GM12878 (cell line): ENCODE data around the gene BIN1. TPM values are rescaled to one million over a fixed set of nuclear protein-coding genes. Genes with fewer than 3 reads are reported as not detected.

Experiments
- ATAC-seq: fragments of 200-7000 bp; cut with Tn5 transposase; 3 replicates; pipeline ENCODE4 v1.9.1; 2020; ENCODE audit warnings: mild to moderate bottlenecking, moderate library complexity
- BruUV-seq: library from RNA; stranded (reverse); fragments of 400-500 nt; replicated peaks from 2 replicates; lab custom pipeline; 2021; lab: Mats Ljungman, UMichigan
- CTCF ChIA-PET: fragments of 300-600 bp; sonication (Branson Sonifier 250); formaldehyde crosslinking; extraction: SDS; loops from one replicate; lab custom pipeline; 2021; ENCODE audit warnings: inconsistent platforms; lab: Yijun Ruan, JAX
- POLR2A ChIA-PET: fragments of 350-600 bp; formaldehyde crosslinking; extraction: SDS; loops from one replicate; lab custom pipeline; 2021; ENCODE audit warnings: inconsistent platforms; lab: Charles Lee
- RAD21 ChIA-PET: fragments of 300-600 bp; sonication (Branson Sonifier 250); formaldehyde crosslinking; loops from one replicate; lab custom pipeline; 2023; ENCODE audit warnings: antibody characterized with exemption; ENCODE audit not compliant: unreplicated experiment; lab: Charles Lee
- SMC1A ChIA-PET: fragments of 300-600 bp; sonication (Branson Sonifier 250); formaldehyde crosslinking; loops from one replicate; lab custom pipeline; 2023; ENCODE audit not compliant: unreplicated experiment, uncharacterized antibody; lab: Charles Lee
- DNase-seq: peaks from one replicate; pipeline ENCODE4 v3.0.0-alpha.2; 2011; ENCODE audit warnings: low read depth, low spot score
- FAIRE-seq: peaks from 3 replicates; lab custom pipeline; 2011; peaks lifted over from hg19 to GRCh38; lab: Jason Lieb, UNC
- H2AFZ ChIP-seq: 2 replicates; pipeline ENCODE4 v1.6.0; 2011; ENCODE audit warnings: low read depth, low read length, control low read depth; ENCODE audit not compliant: control insufficient read depth
- H3K27ac ChIP-seq: 2 replicates; pipeline ENCODE4 v1.5.1; 2011; ENCODE audit warnings: control low read depth; ENCODE audit not compliant: control insufficient read depth, insufficient read depth
- H3K27me3 ChIP-seq, 2 experiments: replicated peaks in 1 of 2; 2 replicates each; pipeline versions ENCODE4 v1.6.0 to v1.6.1; 2011; ENCODE audit warnings: low read length in 1 of 2; ENCODE audit not compliant: control insufficient read depth in 2 of 2, insufficient read depth in 2 of 2
- H3K36me3 ChIP-seq, 2 experiments: 2 replicates each; pipeline ENCODE4 v1.5.1; 2011; ENCODE audit warnings: low read length in 1 of 2; ENCODE audit not compliant: control insufficient read depth in 2 of 2, insufficient read depth in 2 of 2
- H3K4me1 ChIP-seq: 2 replicates; pipeline ENCODE4 v1.6.1; 2011; ENCODE audit warnings: mild to moderate bottlenecking, low read length, moderate library complexity, mixed read lengths; ENCODE audit not compliant: control insufficient read depth, insufficient read depth
- H3K4me2 ChIP-seq: 2 replicates; pipeline ENCODE4 v1.6.0; 2011; ENCODE audit warnings: control low read depth; ENCODE audit not compliant: control insufficient read depth, insufficient read depth
- H3K4me3 ChIP-seq: fragments of 200-600 bp; sonication (generic); 2 replicates; pipeline ENCODE4 v1.5.1; 2016
- H3K79me2 ChIP-seq: 2 replicates; pipeline ENCODE4 v1.6.0; 2011; ENCODE audit warnings: low read length; ENCODE audit not compliant: control insufficient read depth, insufficient read depth
- H3K9ac ChIP-seq: 2 replicates; pipeline ENCODE4 v1.8.0; 2011; ENCODE audit warnings: low read length, control low read depth, mixed read lengths; ENCODE audit not compliant: control insufficient read depth, insufficient read depth
- H3K9me3 ChIP-seq: replicated peaks from 3 replicates; pipeline ENCODE4 v1.5.1; 2011; ENCODE audit warnings: mild to moderate bottlenecking, low read length; ENCODE audit not compliant: control insufficient read depth, insufficient read depth
- H4K20me1 ChIP-seq: 2 replicates; pipeline ENCODE4 v1.6.0; 2011; ENCODE audit not compliant: control insufficient read depth, insufficient read depth
- BCL11A ChIP-seq: IDR thresholded peaks from 2 replicates; pipeline ENCODE4 v1.6.1; 2011; ENCODE audit warnings: low read depth, low read length
- NFIC ChIP-seq: IDR thresholded peaks from 2 replicates; pipeline ENCODE4 v1.6.1; 2012; ENCODE audit warnings: low read depth, mild to moderate bottlenecking, inconsistent platforms, low read length, moderate library complexity
- RELB ChIP-seq: fragments of 450-650 bp; IDR thresholded peaks from 2 replicates; pipeline ENCODE4 v1.6.1; 2017; ENCODE audit warnings: low read depth, mild to moderate bottlenecking, moderate library complexity
- SMC3 ChIP-seq: IDR thresholded peaks from 2 replicates; pipeline ENCODE4 v1.6.1; 2011; ENCODE audit warnings: low read length, improper control_type of control experiment, borderline replicate concordance
- SP1 ChIP-seq: IDR thresholded peaks from one replicate; pipeline ENCODE4 v1.6.1; 2011; ENCODE audit warnings: low read depth, low read length
- TBL1XR1 ChIP-seq: IDR thresholded peaks from 2 replicates; pipeline ENCODE4 v1.6.1; 2012; ENCODE audit warnings: low read depth, low read length, improper control_type of control experiment
- YBX1 ChIP-seq: fragments of 450-650 bp; IDR thresholded peaks from 2 replicates; pipeline ENCODE4 v1.6.1; 2016; ENCODE audit warnings: antibody characterized with exemption
- ZBTB40 ChIP-seq: fragments of 450-650 bp; IDR thresholded peaks from 2 replicates; pipeline ENCODE4 v1.6.1; 2016; ENCODE audit warnings: mild to moderate bottlenecking, moderate library complexity, borderline replicate concordance
- WGBS: methylation state at CpG from one replicate; pipeline ENCODE4 v1.1.6; 2016; ENCODE audit warnings: low lambda C conversion rate; ENCODE audit not compliant: insufficient replicate concordance, insufficient coverage; ENCODE audit errors: missing lambda C conversion rate; 5-methylcytosine and 5-hydroxymethylcytosine counted together
- in situ Hi-C: fragments of 300-500 bp; cut with MboI; formaldehyde crosslinking; loops from 9 replicates; pipeline ENCODE4 v1.14.3; 2018; ENCODE audit warnings: mixed read lengths
- intact Hi-C: fragments of 100-400 bp; cut with micrococcal nuclease; formaldehyde crosslinking; loops from one replicate; pipeline ENCODE4 v1.14.2; 2022; ENCODE audit not compliant: unreplicated experiment
- polyA plus RNA-seq, 11 experiments: library from polyadenylated mRNA; depleted of rRNA in 4 of 11; unstranded in 6 of 11; stranded (reverse) in 5 of 11; fragments of >200 nt; fragmentation: Nextera tagmentation in 4 of 11; fragmentation: Illumina TruSeq in 1 of 11; extraction: Ambion mirVana in 4 of 11; extraction: Trizol in 1 of 11; gene quantifications; 1 replicate in 1 of 11; 2 replicates in 10 of 11; pipeline versions ENCODE4 v1.2.1 to v1.2.3, GENCODE V29; 2011 to 2016; ENCODE audit warnings: inconsistent platforms in 2 of 11, missing spikeins in 2 of 11, low read depth in 1 of 11
- total RNA-seq, 4 experiments: library from RNA; depleted of rRNA in 3 of 4; stranded (reverse); fragments of >200 nt in 3 of 4; fragmentation: Illumina TruSeq in 1 of 4; extraction: Trizol in 1 of 4; gene quantifications; 2 replicates each; pipeline versions ENCODE4 v1.2.1 to v1.2.3, GENCODE V29; 2013 to 2021

The BIN1 gene
- total and polyA plus RNA-seq, 10 of the 15 experiments (the other 5 are each of a cell fraction or from before 2014, with no cell fraction given) = 0.32 to 21.3 (median 11.2) TPM

- Histone ChIP-seq H4K20me1 (no peaks in the 10 kb centered on the region), H3K27me3 (peaks cover 0 to 4% of the 10 kb centered on the region in 2 experiments; a peak in 3 of 4 replicates), H3K4me2 (no peak overlapping the region), H2AFZ (no peak overlapping the region), H3K9me3 (no peaks in the 10 kb centered on the region), H3K27ac (no peak overlapping the region), H3K4me1 (no peaks in the 10 kb centered on the region), H3K36me3 (no peaks in the 10 kb centered on the region), H3K79me2 (no peaks in the 10 kb centered on the region)
- no peak for ATAC-seq
- no peak for FAIRE-seq
- in situ Hi-C loops = no loop called here
- DNase-seq = no peak
- CTCF ChIA-PET = no interaction called here
- BruUV-seq = no TSS peak
- WGBS = 66% methylated on average over 20 of the region's 24 CpGs
- RAD21 ChIA-PET = no interaction called here
- intact Hi-C loops = no loop called here
- TF ChIP-seq TBL1XR1 (no peak), SMC3 (no peak), BCL11A (no peak), SP1 (no peak), RELB (no peak), NFIC (no peak), YBX1 (no peak), ZBTB40 (no peak)
- TF ChIP-seq, all 136 proteins: peak for 0
- Histone ChIP-seq H3K4me3 (no peak overlapping the region), H3K9ac (no peak overlapping the region)
- SMC1A ChIA-PET = no interaction called here
- POLR2A ChIA-PET = no interaction called here
These were observed 90.6 kb downstream of the BIN1 start for GRCh38 chr2:127016329-127016728.
